IMR-90 (cell line): ENCODE data around the gene KIF16B. TPM values are rescaled to one million over a fixed set of nuclear protein-coding genes. Genes with fewer than 3 reads are reported as not detected.

Experiments
- ATAC-seq: fragments of 200-7000 bp; cut with Tn5 transposase; 2 replicates; pipeline ENCODE4 v1.9.1; 2020; ENCODE audit warnings: low read depth, mild to moderate bottlenecking, moderate library complexity
- BruUV-seq: library from RNA; stranded (reverse); fragments of 400-500 nt; replicated peaks from 2 replicates; lab custom pipeline; 2021; lab: Mats Ljungman, UMichigan
- CTCF ChIA-PET: fragments of 300-600 bp; formaldehyde crosslinking; extraction: SDS; loops from one replicate; lab custom pipeline; 2021; ENCODE audit warnings: antibody characterized with exemption; lab: Yijun Ruan, JAX
- POLR2A ChIA-PET: fragments of 300-600 bp; sonication (Branson Sonifier 250); formaldehyde crosslinking; loops from one replicate; lab custom pipeline; 2022; ENCODE audit warnings: antibody characterized with exemption; ENCODE audit not compliant: unreplicated experiment; lab: Charles Lee
- DNase-seq: peaks from one replicate; pipeline ENCODE4 v3.0.0; 2013
- H2AFZ ChIP-seq: replicated peaks from 2 replicates; pipeline ENCODE3; 2013; ENCODE audit warnings: low read length, mild to moderate bottlenecking; ENCODE audit not compliant: poor library complexity
- H2AK5ac ChIP-seq: 2 replicates; pipeline ENCODE4 v1.6.1; 2013; ENCODE audit warnings: low read depth, low read length, inconsistent platforms
- H2AK9ac ChIP-seq: replicated peaks from 2 replicates; pipeline ENCODE3; 2013; ENCODE audit warnings: mild to moderate bottlenecking, low read depth, low read length, moderate library complexity; ENCODE audit not compliant: poor library complexity
- H2BK120ac ChIP-seq: 2 replicates; pipeline ENCODE4 v1.6.1; 2013; ENCODE audit warnings: low read depth, low read length, inconsistent platforms
- H2BK15ac ChIP-seq: 3 replicates; pipeline ENCODE4 v1.6.1; 2013; ENCODE audit warnings: low read depth, low read length, inconsistent platforms
- H2BK20ac ChIP-seq: 2 replicates; pipeline ENCODE4 v1.6.1; 2013; ENCODE audit warnings: low read depth, mild to moderate bottlenecking, inconsistent platforms, low read length, moderate library complexity
- H2BK5ac ChIP-seq: 2 replicates; pipeline ENCODE4 v1.6.1; 2013; ENCODE audit warnings: mild to moderate bottlenecking, low read depth, low read length, inconsistent platforms; ENCODE audit not compliant: poor library complexity, severe bottlenecking
- H3K14ac ChIP-seq: replicated peaks from 2 replicates; pipeline ENCODE4 v1.6.1; 2013; ENCODE audit warnings: low read depth, low read length, inconsistent platforms
- H3K18ac ChIP-seq: 2 replicates; pipeline ENCODE4 v1.6.1; 2013; ENCODE audit warnings: low read depth, low read length, control low read depth
- H3K23ac ChIP-seq: 2 replicates; pipeline ENCODE4 v1.6.1; 2013; ENCODE audit warnings: low read depth, low read length, inconsistent platforms
- H3K27ac ChIP-seq: 2 replicates; pipeline ENCODE4 v1.5.1; 2013; ENCODE audit warnings: mild to moderate bottlenecking, control low read depth, low read length; ENCODE audit not compliant: insufficient read depth
- H3K27me3 ChIP-seq: 2 replicates; pipeline ENCODE4 v1.6.1; 2013; ENCODE audit warnings: low read length; ENCODE audit not compliant: control insufficient read depth, insufficient read depth
- H3K36me3 ChIP-seq: 2 replicates; pipeline ENCODE4 v1.6.1; 2013; ENCODE audit warnings: low read length, mixed read lengths; ENCODE audit not compliant: control insufficient read depth, insufficient read depth
- H3K4ac ChIP-seq: 2 replicates; pipeline ENCODE4 v1.6.1; 2013; ENCODE audit warnings: low read depth, low read length, inconsistent platforms
- H3K4me1 ChIP-seq: 2 replicates; pipeline ENCODE4 v1.6.1; 2013; ENCODE audit warnings: low read length, mixed read lengths; ENCODE audit not compliant: control insufficient read depth, insufficient read depth
- H3K4me2 ChIP-seq: 2 replicates; pipeline ENCODE4 v1.6.1; 2013; ENCODE audit warnings: low read depth, mild to moderate bottlenecking, control low read depth, low read length, moderate library complexity
- H3K4me3 ChIP-seq: 2 replicates; pipeline ENCODE4 v1.5.1; 2013; ENCODE audit warnings: low read depth, mild to moderate bottlenecking, control low read depth, low read length, moderate library complexity; ENCODE audit not compliant: insufficient read depth
- H3K56ac ChIP-seq: 2 replicates; pipeline ENCODE4 v1.6.1; 2013; ENCODE audit warnings: low read length, inconsistent platforms; ENCODE audit not compliant: insufficient read depth; ENCODE audit errors: extremely low read depth
- H3K79me1 ChIP-seq, 2 experiments: 2 replicates each; pipeline ENCODE4 v1.6.1; 2013; ENCODE audit warnings: low read length in 2 of 2, inconsistent platforms in 1 of 2, low read depth in 1 of 2
- H3K9ac ChIP-seq: 2 replicates; pipeline ENCODE4 v1.6.1; 2013; ENCODE audit warnings: low read depth, low read length, control low read depth
- H3K9me1 ChIP-seq: 2 replicates; pipeline ENCODE4 v1.6.1; 2013; ENCODE audit warnings: low read length, inconsistent platforms; ENCODE audit not compliant: insufficient read depth
- H3K9me3 ChIP-seq: 2 replicates; pipeline ENCODE4 v1.6.1; 2013; ENCODE audit warnings: low read length; ENCODE audit not compliant: control insufficient read depth, insufficient read depth
- H4K20me1 ChIP-seq: 2 replicates; pipeline ENCODE4 v1.6.1; 2013; ENCODE audit warnings: low read length, inconsistent platforms; ENCODE audit not compliant: insufficient read depth
- H4K5ac ChIP-seq: 2 replicates; pipeline ENCODE4 v1.6.1; 2013; ENCODE audit warnings: mild to moderate bottlenecking, low read depth, low read length, control low read depth
- H4K8ac ChIP-seq, 2 experiments: 2 replicates each; pipeline ENCODE4 v1.6.1; 2013; ENCODE audit warnings: low read depth in 2 of 2, low read length in 2 of 2, control low read depth in 1 of 2, inconsistent platforms in 1 of 2
- H4K91ac ChIP-seq: 2 replicates; pipeline ENCODE4 v1.6.1; 2013; ENCODE audit warnings: low read depth, low read length, inconsistent platforms; ENCODE audit not compliant: insufficient read depth
- BHLHE40 ChIP-seq: fragments of 150-350 bp; IDR thresholded peaks from 2 replicates; pipeline ENCODE4 v1.6.1; 2016; ENCODE audit warnings: mild to moderate bottlenecking, low read depth, low read length
- CEBPB ChIP-seq: IDR thresholded peaks from 2 replicates; pipeline ENCODE4 v1.6.1; 2012; ENCODE audit warnings: low read depth, low read length, improper control_type of control experiment
- CTCF ChIP-seq: conservative IDR thresholded peaks from 2 replicates; pipeline ENCODE4 v1.5.1; 2012; ENCODE audit warnings: mild to moderate bottlenecking, low read depth, low read length, improper control_type of control experiment
- ELK1 ChIP-seq: fragments of 150-350 bp; IDR thresholded peaks from 2 replicates; pipeline ENCODE4 v1.6.1; 2016; ENCODE audit warnings: low read depth, mild to moderate bottlenecking, low read length, moderate library complexity, borderline replicate concordance
- FOS ChIP-seq: fragments of 150-350 bp; IDR thresholded peaks from 2 replicates; pipeline ENCODE4 v1.6.1; 2016; ENCODE audit warnings: low read depth, low read length
- MAFK ChIP-seq: IDR thresholded peaks from 2 replicates; pipeline ENCODE4 v1.6.1; 2012; ENCODE audit warnings: low read depth, low read length, improper control_type of control experiment
- MAZ ChIP-seq: IDR thresholded peaks from 2 replicates; pipeline ENCODE4 v1.6.1; 2012; ENCODE audit warnings: low read depth, mild to moderate bottlenecking, low read length, improper control_type of control experiment, moderate library complexity, borderline replicate concordance
- MXI1 ChIP-seq: IDR thresholded peaks from 2 replicates; pipeline ENCODE4 v1.6.1; 2012; ENCODE audit warnings: low read depth, mild to moderate bottlenecking, low read length, moderate library complexity, borderline replicate concordance
- NFE2L2 ChIP-seq: fragments of 150-350 bp; IDR thresholded peaks from 2 replicates; pipeline ENCODE4 v1.6.1; 2016; ENCODE audit warnings: low read depth, mild to moderate bottlenecking, low read length
- POLR2A ChIP-seq: IDR thresholded peaks from 2 replicates; pipeline ENCODE4 v1.6.1; 2012; ENCODE audit warnings: mild to moderate bottlenecking, low read depth, low read length
- RAD21 ChIP-seq: IDR thresholded peaks from 2 replicates; pipeline ENCODE4 v1.6.1; 2012; ENCODE audit warnings: low read length, improper control_type of control experiment
- RCOR1 ChIP-seq: IDR thresholded peaks from 2 replicates; pipeline ENCODE4 v1.6.1; 2012; ENCODE audit warnings: mild to moderate bottlenecking, low read length, improper control_type of control experiment; ENCODE audit not compliant: insufficient replicate concordance
- RFX5 ChIP-seq: IDR thresholded peaks from 2 replicates; pipeline ENCODE4 v1.8.0; 2012; ENCODE audit warnings: low read depth, mild to moderate bottlenecking, low read length, moderate library complexity
- SMC3 ChIP-seq: fragments of 150-350 bp; IDR thresholded peaks from 2 replicates; pipeline ENCODE4 v1.6.1; 2016; ENCODE audit warnings: low read depth, mild to moderate bottlenecking, antibody characterized with exemption, low read length, moderate library complexity
- USF2 ChIP-seq: fragments of 150-350 bp; IDR thresholded peaks from 2 replicates; pipeline ENCODE4 v1.6.1; 2017; ENCODE audit warnings: mild to moderate bottlenecking, antibody characterized with exemption, low read length, low read depth
- WGBS, 2 experiments: methylation state at CpG; one replicate each; pipeline versions ENCODE4 v1.1.5 to v1.1.7; 2013; ENCODE audit warnings: missing lambda C conversion rate in 2 of 2; ENCODE audit not compliant: insufficient read length in 1 of 2; ENCODE audit errors: extremely low coverage in 2 of 2; 5-methylcytosine and 5-hydroxymethylcytosine counted together
- dilution Hi-C: fragments of 300-500 bp; cut with HindIII; formaldehyde crosslinking; loops from one replicate; pipeline ENCODE4 v1.14.3; 2018; ENCODE audit warnings: low sequenced_read_pairs; ENCODE audit not compliant: unreplicated experiment
- in situ Hi-C: fragments of 300-500 bp; cut with MboI; formaldehyde crosslinking; loops from 3 replicates; pipeline ENCODE4 v1.14.3; 2019; ENCODE audit warnings: low sequenced_read_pairs, inconsistent platforms, mixed read lengths
- intact Hi-C: fragments of 100-400 bp; cut with micrococcal nuclease; formaldehyde crosslinking; loops from 2 replicates; pipeline ENCODE4 v1.10.0; 2022
- polyA plus RNA-seq, 3 experiments: library from polyadenylated mRNA; depleted of rRNA; stranded (reverse); fragments of >200 nt; gene quantifications; 2 replicates each; pipeline ENCODE4 v1.2.3, GENCODE V29; 2012; ENCODE audit warnings: low replicate concordance in 1 of 3
- total RNA-seq: library from RNA; depleted of rRNA; stranded (reverse); fragments of >200 nt; gene quantifications from 2 replicates; pipeline ENCODE4 v1.2.3, GENCODE V29; 2012

The KIF16B gene
- total and polyA plus RNA-seq, 2 of the 4 experiments (the other 2 are of a cell fraction): 4.7 to 10.0 TPM

GRCh38 chr20:16407251-16408067, 165.8 kb downstream of the KIF16B start:
- no peak for ATAC-seq
- WGBS, 2 experiments: 94% methylated on average over 3 of the region's 5 CpGs; no CpG with 5 or more reads in 1 of the 2 experiments
- CTCF ChIA-PET: no interaction called here
- TF ChIP-seq NFE2L2 (no peak), RAD21 (no peak), FOS (no peak), MXI1 (no peak), CTCF (no peak), RCOR1 (no peak), RFX5 (no peak), CEBPB (no peak), MAZ (no peak), BHLHE40 (no peak), ELK1 (no peak), POLR2A (no peak), USF2 (no peak), SMC3 (no peak), MAFK (no peak)

More at GRCh38 chr20:16407251-16408067, 165.8 kb downstream of the KIF16B start:
- Histone ChIP-seq H3K27ac (no peak overlapping the region), H3K79me1 (no peaks in the 10 kb centered on the region), H2BK5ac (no peak overlapping the region), H3K9ac (no peak overlapping the region), H4K91ac (no peak overlapping the region), H3K4me2 (no peak overlapping the region), H3K14ac (no peak overlapping the region), H2BK120ac (no peak overlapping the region), H4K8ac (no peak overlapping the region), H2BK15ac (no peak overlapping the region), H3K4ac (no peak overlapping the region), H3K4me3 (no peak overlapping the region), H3K56ac (no peak overlapping the region), H4K5ac (no peak overlapping the region), H3K23ac (no peak overlapping the region), H3K9me1 (no peaks in the 10 kb centered on the region), H4K20me1 (no peaks in the 10 kb centered on the region), H2AFZ (no peak overlapping the region), H2AK5ac (no peak overlapping the region), H3K18ac (no peak overlapping the region), H2AK9ac (no peak overlapping the region), H3K36me3 (peaks cover 9% of the 10 kb centered on the region), H2BK20ac (no peak overlapping the region), H3K4me1 (peaks cover 1% of the 10 kb centered on the region; the same call in 1 of the 2 replicates), H3K27me3 (no peaks in the 10 kb centered on the region), H3K9me3 (0 out of 2 replicates have a peak, but pooled peaks cover 1% of the 10 kb centered on the region)
- intact Hi-C loops (no loop called here), dilution Hi-C loops (no loop called here), in situ Hi-C loops (no loop called here)
- peak; percentile 11 for DNase-seq
- no TSS peak for BruUV-seq
- POLR2A ChIA-PET: no interaction called here
